HG03460 (cell line): ENCODE data around the gene DHRS2.
"Not testable (repeated sequence)": the region's sequence is repeated elsewhere in the genome, so short reads cannot be mapped to it uniquely, and the experiment has no call there.

Source experiments
- ATAC-seq: cut with Tn5 transposase; IDR thresholded peaks from one replicate; pipeline ENCODE4 v1.9.1; 2021; ENCODE audit not compliant: unreplicated experiment

DHRS2 gene

DNA sequence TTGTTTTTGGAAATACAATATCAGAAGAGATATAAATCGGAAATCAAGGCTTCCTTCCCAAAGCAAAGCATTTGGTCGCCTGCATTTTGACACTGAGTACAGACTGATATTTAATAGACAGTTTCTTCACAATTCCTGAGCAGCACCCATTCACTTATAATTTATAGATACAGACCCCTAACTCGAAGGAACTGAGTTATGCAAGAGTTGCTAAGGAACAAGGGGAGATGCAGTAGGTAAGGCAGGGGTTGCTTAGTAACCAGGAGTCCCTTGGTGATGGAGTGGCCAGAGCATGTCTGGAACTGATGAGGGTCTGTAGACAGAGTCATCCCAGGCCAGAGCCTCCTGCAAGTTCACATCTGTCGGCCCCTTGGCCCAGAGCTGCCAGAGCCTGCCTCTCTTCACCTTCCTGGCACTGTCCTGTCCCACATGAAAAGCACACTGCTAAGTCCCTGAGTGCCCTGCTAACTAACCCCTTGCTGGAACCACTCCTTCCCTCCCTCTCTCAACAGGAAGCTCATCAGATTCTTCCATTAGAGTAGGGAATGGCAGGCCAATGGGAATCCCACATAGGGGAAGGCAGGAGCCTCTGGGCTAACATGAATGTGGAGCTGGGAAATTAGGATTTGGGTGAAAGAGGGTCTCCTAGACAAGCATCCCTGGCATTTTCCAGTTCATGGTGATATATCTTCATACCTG lies 3.6 kb upstream of the DHRS2 start:
- ATAC-seq, result no peak

DNA sequence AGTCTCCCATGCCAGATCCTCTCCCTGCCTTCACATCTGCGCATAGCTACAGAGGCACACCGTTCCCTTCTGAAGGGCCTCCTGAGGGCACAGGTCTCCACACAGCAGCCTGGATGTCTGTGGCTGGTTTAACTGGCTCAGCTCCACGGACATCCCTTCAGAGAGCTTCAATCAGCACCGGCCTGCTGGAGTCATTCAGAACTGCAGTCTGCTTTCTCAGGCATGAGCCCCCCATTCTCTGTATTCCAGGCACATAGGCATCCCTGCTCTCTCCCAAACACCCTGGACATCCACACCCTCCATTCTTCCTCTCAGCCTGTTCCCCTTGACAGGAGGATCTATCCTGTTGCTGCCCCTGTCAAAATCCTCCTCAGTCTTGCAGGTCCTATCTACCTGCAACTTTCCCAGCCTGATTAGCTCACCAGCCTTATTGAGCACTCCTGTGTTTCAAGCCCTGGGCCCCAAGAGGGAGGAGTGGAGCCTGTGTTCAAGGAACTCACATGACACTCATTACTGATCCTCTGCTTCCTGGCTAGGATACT lies 2.9 kb upstream of the DHRS2 start:
- ATAC-seq, result no peak

DNA sequence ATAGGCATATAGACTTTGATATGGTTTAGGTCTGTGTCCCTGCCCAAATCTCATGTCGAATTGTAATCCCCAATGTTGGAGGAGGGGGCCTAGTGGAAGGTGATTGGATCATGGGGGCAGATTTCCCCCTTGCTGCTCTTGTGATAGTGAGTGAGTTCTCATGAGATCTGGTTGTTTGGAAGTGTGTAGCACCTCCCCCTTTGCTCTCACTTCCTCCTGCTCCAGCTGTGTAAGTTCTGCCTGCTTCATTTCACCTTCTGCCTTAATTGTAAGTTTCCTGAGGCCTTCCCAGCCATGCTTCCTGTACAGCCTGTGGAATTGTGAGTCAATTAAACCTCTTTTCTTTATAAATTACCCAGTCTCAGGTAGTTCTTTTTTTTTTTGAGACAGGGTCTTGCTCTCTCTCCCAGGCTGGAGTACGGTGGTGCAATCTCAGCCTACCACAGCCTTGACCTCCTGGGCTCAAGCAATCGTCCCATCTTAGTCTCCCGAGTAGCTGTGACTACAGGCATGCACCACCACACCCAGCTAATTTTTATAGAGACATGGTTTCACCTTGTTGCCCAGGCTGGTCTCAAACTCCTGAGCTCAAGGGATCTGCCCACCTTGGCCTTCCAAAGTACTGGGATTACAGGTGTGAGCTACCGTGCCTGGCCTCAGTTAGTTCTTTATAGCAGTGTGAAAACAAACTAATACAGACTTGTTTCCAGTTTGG lies 1.3 kb upstream of the DHRS2 start:
- ATAC-seq, result not testable (repeated sequence)

DNA sequence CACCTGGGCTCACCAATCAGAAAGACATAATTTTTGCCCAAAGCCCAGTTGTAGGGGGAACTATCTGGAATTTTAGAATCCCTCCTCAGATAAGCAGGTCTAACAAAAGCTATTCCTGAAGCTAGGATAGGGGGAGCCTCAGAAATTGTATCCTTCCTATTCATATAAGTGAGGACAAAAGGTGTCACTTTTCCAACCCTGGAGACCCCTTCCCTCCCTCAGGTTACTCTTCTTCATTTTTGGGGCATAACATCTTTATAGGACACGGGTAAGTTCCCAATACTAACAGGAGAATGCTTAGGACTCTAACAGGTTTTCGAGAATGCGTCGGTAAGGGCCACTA lies 1.1 kb downstream of the DHRS2 start:
- not testable (repeated sequence) for ATAC-seq

DNA sequence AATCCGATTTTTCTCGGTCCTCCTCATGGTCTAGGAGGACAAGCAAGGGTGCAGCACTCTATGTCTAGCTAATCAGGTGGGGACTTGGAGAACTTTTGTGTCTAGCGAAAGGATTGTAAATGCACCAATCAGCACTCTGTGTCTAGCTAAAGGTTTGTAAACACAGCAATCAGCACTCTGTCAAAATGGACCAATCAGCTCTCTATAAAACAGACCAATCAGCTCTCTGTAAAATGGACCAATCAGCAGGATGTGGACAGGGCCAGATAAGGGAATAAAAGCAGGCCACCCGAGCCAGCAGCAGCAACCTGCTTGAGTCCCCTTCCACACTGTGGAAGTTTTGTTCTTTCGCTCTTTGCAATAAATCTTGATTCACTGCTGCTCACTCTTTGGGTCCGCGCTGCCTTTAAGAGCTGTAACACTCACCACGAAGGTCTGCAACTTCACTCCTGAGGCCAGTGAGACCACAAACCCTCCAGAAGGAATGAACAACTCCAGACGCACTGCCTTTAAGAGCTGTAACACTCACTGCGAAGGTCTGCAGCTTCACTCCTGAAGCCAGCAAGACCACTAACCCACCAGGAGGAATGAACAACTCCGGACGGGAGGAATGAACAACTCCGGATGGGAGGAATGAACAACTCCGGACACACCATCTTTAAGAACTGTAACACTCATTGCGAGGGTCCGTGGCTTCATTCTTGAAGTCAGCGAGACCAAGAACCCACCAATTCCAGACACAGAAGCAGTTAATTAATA lies 1.7 kb downstream of the DHRS2 start:
- not testable (repeated sequence) for ATAC-seq

DNA sequence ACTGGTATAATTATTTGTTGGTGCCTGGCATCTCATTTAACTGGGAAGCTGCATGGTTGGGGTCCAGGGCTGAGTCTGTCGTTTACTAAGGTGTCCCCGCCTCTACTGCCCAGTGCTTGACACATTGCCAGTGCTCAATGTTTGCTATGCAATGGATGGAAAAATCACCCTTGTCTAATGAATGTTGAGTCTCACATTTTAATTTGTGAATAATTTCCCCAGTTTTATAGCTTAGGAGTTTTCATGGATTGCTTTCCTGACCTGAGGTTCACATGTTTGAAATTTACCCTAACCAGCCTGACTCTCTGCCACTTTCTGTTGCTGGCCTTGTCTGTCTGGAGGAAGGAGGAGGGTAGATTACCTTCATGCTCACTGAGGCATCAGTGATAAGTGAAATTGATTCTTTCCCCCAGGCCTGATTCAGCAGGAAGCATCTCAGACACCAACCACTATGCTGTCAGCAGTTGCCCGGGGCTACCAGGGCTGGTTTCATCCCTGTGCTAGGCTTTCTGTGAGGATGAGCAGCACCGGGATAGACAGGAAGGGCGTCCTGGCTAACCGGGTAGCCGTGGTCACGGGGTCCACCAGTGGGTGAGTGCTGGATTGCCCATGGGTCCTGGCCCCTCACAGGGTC lies 2.4 kb downstream of the DHRS2 start:
- no peak for ATAC-seq

DNA sequence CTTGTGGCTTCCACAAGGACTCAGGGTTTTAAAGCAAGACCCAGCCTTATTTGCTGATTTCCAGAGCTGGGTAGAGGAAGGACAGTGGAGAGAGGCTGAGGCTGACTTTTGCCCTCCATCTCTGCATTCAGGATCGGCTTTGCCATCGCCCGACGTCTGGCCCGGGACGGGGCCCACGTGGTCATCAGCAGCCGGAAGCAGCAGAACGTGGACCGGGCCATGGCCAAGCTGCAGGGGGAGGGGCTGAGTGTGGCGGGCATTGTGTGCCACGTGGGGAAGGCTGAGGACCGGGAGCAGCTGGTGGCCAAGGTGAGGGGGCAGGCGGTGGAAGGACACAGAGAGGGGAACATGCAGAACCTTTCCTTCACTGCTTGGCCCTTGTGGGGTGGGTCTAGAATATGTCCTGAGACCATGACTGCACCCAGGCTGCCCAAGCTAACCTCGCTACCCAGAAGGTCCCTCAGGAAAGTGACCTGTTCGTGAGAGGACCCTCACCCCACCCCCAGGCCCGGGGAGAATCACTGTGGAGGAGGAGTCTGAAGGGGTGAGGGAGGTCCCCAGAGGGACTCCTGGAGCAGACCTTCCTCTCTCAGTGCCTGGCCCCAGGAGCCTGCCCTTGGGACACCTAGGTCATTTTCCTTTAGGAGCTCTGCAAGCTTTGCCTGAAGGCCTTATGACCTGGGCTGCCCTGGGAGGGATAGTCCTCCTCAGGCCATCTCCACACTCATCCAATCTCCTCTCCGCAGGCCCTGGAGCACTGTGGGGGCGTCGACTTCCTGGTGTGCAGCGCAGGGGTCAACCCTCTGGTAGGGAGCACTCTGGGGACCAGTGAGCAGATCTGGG lies 3.1 kb downstream of the DHRS2 start:
- no peak for ATAC-seq

DNA sequence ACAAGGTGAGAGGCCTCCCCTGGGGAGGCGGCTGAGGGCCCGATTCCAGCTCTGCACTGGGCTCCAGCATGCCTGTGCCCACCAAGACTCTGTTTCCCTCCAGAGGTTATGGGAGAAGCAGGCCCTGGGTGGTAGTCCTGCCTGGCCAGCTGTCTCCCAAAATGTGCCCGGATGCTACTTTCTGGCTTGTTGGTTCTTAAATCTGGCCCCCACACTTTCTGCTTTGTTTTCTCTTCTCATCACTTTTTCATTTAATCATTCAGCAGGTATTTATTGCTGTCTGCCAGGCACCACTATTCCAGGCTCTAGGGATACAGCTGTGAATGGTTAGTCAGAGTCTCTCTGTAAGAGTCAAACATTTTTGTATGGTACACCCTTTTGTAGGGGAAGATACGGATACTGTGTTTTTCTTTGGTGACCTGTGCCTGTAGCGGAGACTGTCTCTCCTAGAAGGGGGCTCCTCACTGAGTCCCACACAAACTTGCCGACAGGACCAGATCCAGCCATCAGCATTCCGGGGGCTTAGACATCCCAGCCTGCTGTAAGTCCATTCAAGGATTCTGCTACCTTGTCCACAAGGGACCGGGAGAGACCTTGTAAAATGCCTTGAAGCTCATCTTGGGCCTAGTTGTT lies 3.8 kb downstream of the DHRS2 start:
- no peak for ATAC-seq

DNA sequence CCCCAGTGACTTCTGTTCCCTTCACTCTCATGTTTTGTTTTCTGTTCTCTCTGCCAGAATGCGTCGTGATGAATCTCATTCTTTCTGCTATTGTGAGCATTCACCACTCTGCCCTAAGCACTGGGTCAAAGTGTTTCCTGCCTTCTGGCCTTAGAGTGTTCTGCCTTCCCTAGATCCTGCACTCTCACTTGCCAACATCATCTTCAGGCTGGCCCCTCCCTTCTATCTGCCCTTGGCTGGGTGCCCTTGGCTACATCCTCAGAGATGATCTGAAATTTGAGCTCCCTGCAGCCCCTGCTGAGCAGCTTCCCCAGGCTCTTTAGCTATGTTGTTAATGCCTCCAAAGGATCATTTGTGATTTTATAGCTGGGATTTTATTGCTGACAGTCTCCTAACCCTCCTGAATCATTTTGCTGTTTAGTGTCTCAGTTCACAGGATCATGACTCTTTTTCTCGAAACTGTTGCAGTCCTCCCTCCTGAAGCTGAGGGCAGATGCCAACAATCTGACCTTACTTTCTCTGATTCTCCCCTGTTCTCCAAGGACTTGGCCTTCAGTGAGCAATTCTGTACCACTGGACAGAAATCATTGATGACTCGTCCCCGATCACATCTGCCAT lies 4.5 kb downstream of the DHRS2 start:
- no peak for ATAC-seq

DNA sequence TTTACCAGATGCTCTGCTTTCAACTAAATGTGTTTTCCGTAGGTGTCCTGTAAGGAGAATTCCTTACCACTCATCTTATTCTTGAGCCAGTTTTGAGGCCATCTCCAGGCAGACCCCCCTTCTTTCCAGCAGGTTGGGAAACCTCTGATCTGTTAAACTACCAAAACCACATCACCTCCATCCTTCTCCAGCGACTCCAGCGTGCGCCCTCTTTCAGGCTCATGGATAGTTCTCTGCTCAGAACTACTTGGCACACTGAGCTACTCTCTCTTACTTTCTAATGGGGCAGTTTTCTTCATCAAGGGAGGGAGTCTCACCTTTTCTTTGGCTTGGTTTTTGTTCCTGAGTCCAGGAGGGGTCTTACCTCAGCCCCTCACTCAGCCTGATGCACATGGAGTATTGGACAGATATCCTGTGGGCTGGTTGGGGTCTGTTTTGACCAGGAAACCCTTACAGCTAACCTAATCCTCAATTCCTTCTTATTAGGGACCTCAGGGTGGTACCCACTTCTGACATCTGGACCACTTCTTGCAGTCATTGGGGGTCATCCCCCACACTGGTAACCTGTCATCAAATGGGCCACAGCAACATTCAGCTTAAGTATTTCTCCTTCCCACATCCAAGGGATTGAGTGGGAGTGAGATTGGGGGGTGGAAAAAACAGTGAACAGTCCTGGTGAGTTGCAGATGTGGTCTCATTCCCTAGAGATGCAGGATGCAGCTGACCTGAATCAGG lies 5.2 kb downstream of the DHRS2 start:
- ATAC-seq, result no peak

DNA sequence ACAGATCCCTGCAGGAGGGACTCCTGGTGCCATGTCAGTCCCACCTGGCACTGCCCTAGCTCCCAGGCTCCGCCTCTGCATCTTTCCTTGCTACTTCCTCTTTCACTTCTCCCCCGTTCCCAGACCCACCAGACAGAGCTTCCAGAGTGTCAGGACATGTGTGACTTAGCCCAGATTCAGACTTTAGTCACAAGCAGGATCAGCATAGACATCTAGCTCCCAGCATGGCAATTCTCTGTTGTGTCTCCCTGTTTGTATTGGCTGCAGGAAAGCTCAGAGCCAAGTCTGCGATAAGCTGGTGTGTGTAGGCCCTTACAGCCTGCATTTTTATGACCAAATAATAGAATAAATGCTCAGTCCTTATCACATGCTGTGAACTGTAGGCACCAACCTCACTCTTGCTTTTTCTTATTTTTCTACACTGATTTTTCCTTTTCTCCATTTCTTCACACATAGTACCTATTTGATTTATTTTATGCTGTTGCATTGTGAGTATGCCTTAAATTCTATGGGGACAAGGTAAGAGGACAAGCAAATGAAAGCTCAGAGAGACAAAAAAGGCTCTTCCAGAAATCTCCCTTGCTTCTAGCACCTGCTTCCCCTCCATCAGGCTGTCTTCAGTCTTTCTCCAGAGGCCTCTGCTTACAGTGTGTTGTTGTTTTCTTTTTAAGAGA lies 5.9 kb downstream of the DHRS2 start:
- no peak for ATAC-seq

DNA sequence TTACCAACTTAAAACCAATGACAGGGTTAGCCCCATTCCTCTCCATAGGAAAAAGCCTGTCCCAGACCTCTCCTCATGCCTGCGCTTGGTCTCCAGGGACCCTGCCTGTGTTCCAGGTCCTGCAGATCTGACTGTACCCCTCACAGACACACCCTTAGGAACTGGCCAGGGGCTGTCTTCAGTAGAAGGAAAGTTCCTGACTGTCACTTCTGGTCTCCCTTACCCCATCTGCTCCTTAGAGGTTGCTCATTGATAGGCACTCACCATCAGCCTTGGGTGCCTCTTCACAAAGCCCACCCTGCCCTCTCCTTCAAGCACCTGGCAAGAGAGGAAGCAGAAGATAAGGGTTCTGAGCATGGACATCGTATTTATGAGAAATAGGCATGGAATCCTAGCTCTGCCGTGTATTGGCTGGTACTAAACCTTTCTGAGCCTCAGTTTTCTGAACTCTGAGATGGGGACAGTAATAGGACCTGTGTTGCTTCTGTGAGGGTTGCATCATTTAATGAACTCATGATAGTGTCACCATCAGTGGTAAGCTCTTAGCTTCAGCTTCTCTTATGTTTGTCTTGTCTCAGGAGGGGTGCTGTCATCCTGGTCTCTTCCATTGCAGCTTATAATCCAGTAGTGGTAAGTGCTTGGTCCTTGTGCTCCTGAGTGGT lies 7.5 kb downstream of the DHRS2 start:
- no peak for ATAC-seq

DNA sequence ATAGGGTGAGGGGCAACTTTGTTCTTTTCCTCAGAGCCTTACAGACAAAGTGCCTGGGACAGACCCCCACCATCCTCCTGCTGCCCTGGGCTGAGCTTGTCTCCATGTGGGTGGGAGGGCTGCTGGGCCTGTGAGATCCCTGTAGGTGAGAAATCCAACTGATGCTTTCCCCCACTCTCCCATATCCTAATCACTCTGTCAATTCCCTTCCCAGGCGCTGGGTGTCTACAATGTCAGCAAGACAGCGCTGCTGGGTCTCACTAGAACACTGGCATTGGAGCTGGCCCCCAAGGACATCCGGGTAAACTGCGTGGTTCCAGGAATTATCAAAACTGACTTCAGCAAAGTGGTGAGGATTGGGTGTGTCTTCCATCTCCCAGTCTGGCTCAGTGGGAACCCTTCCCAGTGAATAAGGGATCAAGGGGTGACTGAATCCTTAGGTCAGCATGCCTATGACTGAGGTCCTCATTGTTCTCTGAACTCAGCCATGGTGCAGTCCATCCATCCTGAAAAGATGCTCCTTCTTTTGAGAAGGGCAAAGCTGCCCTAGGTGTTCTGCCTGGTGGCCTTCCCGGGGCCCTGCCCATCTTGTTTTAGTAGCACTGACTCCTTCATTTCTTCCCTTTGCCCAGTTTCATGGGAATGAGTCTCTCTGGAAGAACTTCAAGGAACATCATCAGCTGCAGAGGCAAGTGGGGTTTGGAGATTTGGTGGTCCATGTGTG lies 8.2 kb downstream of the DHRS2 start:
- no peak for ATAC-seq

DNA sequence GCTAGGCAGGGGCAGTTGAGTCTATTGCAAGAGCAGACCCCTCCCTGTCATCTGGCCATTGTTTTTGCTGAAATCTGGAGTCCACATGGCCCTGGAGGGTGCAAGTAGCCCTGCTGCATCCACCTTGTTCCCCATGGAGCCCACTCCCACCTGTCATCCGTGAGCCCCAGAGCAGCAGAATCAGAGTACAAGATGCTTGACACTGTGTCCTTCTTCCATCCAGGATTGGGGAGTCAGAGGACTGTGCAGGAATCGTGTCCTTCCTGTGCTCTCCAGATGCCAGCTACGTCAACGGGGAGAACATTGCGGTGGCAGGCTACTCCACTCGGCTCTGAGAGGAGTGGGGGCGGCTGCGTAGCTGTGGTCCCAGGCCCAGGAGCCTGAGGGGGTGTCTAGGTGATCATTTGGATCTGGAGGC lies 8.8 kb downstream of the DHRS2 start:
- no peak for ATAC-seq

DNA sequence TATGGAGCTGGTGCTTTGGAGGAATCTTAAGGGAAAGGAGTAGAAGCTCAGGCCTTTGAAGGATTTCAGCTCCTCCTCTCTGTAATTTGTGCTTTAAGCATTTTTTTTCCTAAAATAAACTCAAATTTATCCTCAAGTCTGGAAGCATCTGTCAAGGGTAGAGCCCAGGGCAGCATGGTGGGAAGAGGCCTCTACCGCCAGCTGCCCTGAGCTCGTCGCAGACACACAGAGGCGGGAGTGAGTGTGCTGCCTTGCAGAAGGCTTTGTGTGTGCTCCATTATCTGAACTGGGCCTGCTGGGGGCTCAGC lies 9.3 kb downstream of the DHRS2 start:
- no peak for ATAC-seq

DNA sequence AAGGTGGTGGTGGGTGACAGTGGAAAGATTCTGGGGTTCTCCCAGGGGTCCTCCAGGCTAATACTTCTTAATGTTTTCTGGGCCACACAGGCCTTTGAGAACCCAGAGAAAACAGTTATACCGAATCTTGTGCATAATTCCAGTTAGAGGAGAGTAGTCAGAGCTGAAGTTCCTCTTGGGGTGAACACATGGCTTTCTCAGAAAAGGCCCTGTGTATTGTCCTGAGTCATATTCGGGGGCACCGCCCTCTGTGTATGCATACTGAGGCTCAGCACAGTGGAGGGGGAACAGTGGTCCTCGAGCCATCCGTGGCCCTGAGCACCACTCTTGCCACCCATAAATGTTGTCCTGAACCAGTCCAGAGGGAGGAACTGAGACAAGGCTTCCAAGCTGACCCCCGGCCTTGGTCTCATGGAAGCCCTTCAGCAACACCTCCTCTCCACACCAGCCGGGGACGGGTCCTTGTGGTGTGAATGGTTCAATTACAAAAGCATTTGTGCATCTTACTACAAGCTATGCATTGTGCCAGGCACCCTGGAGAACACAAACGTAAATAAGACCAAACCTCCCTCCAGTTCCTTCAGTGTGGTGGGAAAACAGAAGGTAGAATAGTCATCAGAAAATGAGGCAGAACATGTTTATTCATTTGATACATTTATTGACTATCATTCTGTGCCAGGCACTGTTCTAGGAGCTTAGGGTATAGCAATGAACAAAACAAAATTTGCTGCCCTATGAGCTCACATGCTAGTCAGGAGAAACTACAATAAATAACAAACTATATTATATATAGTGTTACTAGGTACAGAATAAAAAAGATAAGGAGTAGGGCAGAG lies 9.9 kb downstream of the DHRS2 start:
- no peak for ATAC-seq
